ENCODE results near the gene ABHD17B. TPM values are rescaled to one million over a fixed set of nuclear protein-coding genes. Genes with fewer than 3 reads are reported as not detected.

ABHD17B gene
- total and polyA plus RNA-seq, 2 donors: 23.3 to 53.1 TPM

DNA sequence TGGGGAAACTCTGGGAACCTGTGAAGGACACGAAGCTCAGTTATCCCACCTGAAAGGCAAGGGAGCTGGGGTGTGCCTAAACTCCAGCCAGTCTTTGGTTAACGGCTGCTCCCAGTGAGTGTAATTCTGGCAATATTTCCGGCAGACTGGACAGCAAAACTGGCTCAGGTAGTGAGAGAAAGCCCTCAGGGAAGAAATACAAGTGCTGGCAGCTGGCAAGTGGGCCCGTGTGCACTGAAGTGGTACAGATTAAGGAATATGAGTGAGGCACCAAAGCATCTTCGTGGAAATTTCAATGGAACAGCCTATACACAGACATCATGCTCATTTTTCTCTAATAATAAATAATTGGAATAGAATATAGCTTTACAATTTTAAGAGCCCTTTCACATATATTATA lies 56.2 kb downstream of the ABHD17B start:
- H3K9me3 ChIP-seq (ENCODE audit: control insufficient read depth in 2 of 2, insufficient read depth in 1 of 2, low read length in 1 of 2): no peaks in the 10 kb centered on the region
- no peak for DNase-seq (ENCODE audit: low read depth in 6 of 9, low spot score in 9 of 9)
- 96% methylated on average over 5 of the region's 5 CpGs for WGBS

DNA sequence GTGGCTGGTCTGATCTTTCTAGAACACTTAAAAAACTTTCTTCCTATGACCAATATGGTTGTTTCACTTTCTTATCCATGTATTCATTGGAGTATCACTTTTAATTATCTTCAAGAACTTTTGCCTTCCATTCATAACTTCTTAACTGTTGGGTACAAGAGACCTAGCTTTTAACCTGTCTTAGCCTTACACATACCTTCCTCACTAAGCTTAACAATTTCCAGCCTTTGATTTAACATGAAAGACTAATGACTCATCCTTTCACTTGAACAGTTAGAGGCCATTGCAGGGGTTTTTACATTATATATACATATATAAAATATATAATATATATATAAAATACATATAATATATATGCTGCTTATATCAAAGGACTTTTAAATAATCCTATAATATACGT lies 57.9 kb downstream of the ABHD17B start:
- Histone ChIP-seq H3K9me3 (ENCODE audit: control insufficient read depth in 2 of 2, insufficient read depth in 1 of 2, low read length in 1 of 2) (no peaks in the 10 kb centered on the region), H3K4me3 (ENCODE audit: low read length in 2 of 2) (no peak overlapping the region), H3K36me3 (ENCODE audit: control insufficient read depth in 2 of 2, insufficient read depth in 2 of 2, low read length in 1 of 2) (no peaks in the 10 kb centered on the region), H3K4me1 (ENCODE audit: control insufficient read depth in 2 of 2, insufficient read depth in 2 of 2, low read length in 2 of 2) (no peaks in the 10 kb centered on the region), H3K27me3 (ENCODE audit: control insufficient read depth in 2 of 2, insufficient read depth in 1 of 2, low read length in 1 of 2) (no peaks in the 10 kb centered on the region), H3K27ac (ENCODE audit: low read depth in 1 of 2, low read length in 1 of 2) (no peak overlapping the region)
- 99% methylated on average over 1 of the region's 1 CpG for WGBS
- no peak for DNase-seq (ENCODE audit: low read depth in 6 of 9, low spot score in 9 of 9)

More for the DNA sequence above, 56.2 kb downstream of the ABHD17B start:
- Histone ChIP-seq H3K4me3 (ENCODE audit: low read length in 2 of 2) (no peak overlapping the region), H3K27ac (ENCODE audit: low read depth in 1 of 2, low read length in 1 of 2) (no peak overlapping the region), H3K36me3 (ENCODE audit: control insufficient read depth in 2 of 2, insufficient read depth in 2 of 2, low read length in 1 of 2) (no peaks in the 10 kb centered on the region), H3K4me1 (ENCODE audit: control insufficient read depth in 2 of 2, insufficient read depth in 2 of 2, low read length in 2 of 2) (no peaks in the 10 kb centered on the region), H3K27me3 (ENCODE audit: control insufficient read depth in 2 of 2, insufficient read depth in 1 of 2, low read length in 1 of 2) (no peaks in the 10 kb centered on the region)

DNA sequence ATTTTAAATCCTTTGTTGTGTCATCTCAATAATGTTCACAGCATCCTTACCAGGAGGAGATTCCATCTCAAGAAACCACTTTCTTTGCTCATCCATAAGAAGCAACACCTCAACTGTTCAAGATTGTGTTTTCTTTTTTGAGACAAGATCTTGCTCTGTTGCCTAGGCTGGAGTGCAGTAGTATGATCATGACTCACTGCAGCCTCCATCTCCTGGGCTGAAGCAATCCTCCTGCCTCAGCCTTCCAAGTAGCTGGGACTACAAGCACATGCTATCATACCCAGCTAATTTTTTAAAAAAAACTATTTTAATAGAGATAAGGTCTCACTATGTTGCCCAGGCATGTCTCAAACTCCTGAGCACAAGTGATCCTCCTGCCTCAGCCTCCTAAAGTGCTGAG lies 60.0 kb downstream of the ABHD17B start:
- no peak for DNase-seq (ENCODE audit: low read depth in 6 of 9, low spot score in 9 of 9)
- Histone ChIP-seq H3K27ac (ENCODE audit: low read depth in 1 of 2, low read length in 1 of 2) (no peak overlapping the region), H3K27me3 (ENCODE audit: control insufficient read depth in 2 of 2, insufficient read depth in 1 of 2, low read length in 1 of 2) (no peaks in the 10 kb centered on the region), H3K9me3 (ENCODE audit: control insufficient read depth in 2 of 2, insufficient read depth in 1 of 2, low read length in 1 of 2) (no peaks in the 10 kb centered on the region), H3K4me3 (ENCODE audit: low read length in 2 of 2) (no peak overlapping the region), H3K36me3 (ENCODE audit: control insufficient read depth in 2 of 2, insufficient read depth in 2 of 2, low read length in 1 of 2) (no peaks in the 10 kb centered on the region), H3K4me1 (ENCODE audit: control insufficient read depth in 2 of 2, insufficient read depth in 2 of 2, low read length in 2 of 2) (no peaks in the 10 kb centered on the region)

DNA sequence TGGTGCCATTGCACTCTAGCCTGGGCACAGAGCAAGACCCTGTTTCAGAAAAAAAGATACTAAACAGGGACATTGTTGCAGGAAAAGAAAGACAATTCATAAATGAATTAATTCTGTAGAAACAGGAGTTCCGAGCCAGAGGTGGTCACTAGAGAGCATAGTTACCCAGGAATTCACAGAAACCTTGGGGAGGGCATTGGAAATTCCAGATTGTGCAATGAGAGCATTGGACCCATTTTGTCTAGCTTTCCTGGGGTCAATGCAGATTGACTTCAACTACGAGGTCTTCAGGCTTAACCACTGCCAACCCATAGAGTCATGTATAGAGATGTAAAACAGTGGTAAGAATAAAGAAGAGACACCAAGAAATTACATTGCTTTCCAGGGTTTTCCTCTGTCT lies 63.1 kb downstream of the ABHD17B start:
- DNase-seq (ENCODE audit: low read depth in 6 of 9, low spot score in 9 of 9): no peak
- no peak overlapping the region for H3K4me3 ChIP-seq (ENCODE audit: low read length in 2 of 2)
- H3K27me3 ChIP-seq (ENCODE audit: control insufficient read depth in 2 of 2, insufficient read depth in 1 of 2, low read length in 1 of 2): no peaks in the 10 kb centered on the region
- H3K4me1 ChIP-seq (ENCODE audit: control insufficient read depth in 2 of 2, insufficient read depth in 2 of 2, low read length in 2 of 2): no peaks in the 10 kb centered on the region
- H3K9me3 ChIP-seq (ENCODE audit: control insufficient read depth in 2 of 2, insufficient read depth in 1 of 2, low read length in 1 of 2): no peaks in the 10 kb centered on the region
- H3K27ac ChIP-seq (ENCODE audit: low read depth in 1 of 2, low read length in 1 of 2): no peak overlapping the region
- WGBS: 97% methylated on average over 2 of the region's 2 CpGs
- H3K36me3 ChIP-seq (ENCODE audit: control insufficient read depth in 2 of 2, insufficient read depth in 2 of 2, low read length in 1 of 2): no peaks in the 10 kb centered on the region

DNA sequence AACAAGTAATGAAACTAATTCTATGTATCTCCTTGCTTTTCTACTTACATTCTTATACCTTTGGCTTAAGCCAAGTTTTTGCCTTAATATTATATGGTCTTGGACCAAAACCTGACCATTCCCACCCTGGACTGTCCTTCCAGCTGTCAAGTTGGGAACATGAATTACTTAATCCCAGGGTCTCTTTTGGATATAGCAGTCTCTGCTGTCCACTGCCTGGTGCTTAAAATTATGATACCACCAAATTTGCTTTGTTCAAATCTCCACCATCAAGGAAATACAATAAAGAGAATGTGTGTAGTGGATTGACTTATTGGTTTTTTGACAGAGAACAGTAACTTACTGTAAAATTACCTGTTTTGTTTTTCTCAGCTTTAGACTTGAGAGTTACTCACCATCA lies 66.2 kb downstream of the ABHD17B start:
- H3K4me3 ChIP-seq (ENCODE audit: low read length in 2 of 2): no peak overlapping the region
- no peaks in the 10 kb centered on the region for H3K4me1 ChIP-seq (ENCODE audit: control insufficient read depth in 2 of 2, insufficient read depth in 2 of 2, low read length in 2 of 2)
- no peaks in the 10 kb centered on the region for H3K9me3 ChIP-seq (ENCODE audit: control insufficient read depth in 2 of 2, insufficient read depth in 1 of 2, low read length in 1 of 2)
- H3K27me3 ChIP-seq (ENCODE audit: control insufficient read depth in 2 of 2, insufficient read depth in 1 of 2, low read length in 1 of 2): no peaks in the 10 kb centered on the region
- no peak for DNase-seq (ENCODE audit: low read depth in 6 of 9, low spot score in 9 of 9)
- no peak overlapping the region for H3K27ac ChIP-seq (ENCODE audit: low read depth in 1 of 2, low read length in 1 of 2)
- no peaks in the 10 kb centered on the region for H3K36me3 ChIP-seq (ENCODE audit: control insufficient read depth in 2 of 2, insufficient read depth in 2 of 2, low read length in 1 of 2)

DNA sequence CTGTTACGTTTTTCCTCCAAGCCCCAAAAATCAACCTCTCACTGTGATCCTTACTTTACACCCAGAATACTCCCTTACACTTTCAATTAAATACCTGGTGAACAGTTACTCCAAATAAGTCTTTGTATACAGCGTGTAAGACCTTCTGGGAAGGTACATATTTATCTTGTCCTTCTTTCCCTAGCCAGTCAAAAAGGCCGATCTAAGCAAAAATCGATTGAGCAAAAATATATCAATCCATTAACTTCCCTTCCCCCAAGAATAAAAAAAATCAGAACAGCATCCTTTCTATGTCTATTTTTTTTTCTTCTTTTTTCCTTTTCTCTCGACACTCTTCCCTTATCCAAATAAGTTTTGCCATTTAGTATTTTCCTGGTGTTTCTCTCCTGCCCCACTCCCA lies 71.3 kb downstream of the ABHD17B start:
- Histone ChIP-seq H3K27ac (ENCODE audit: low read depth in 1 of 2, low read length in 1 of 2) (no peak overlapping the region), H3K36me3 (ENCODE audit: control insufficient read depth in 2 of 2, insufficient read depth in 2 of 2, low read length in 1 of 2) (no peaks in the 10 kb centered on the region), H3K4me3 (ENCODE audit: low read length in 2 of 2) (no peak overlapping the region), H3K27me3 (ENCODE audit: control insufficient read depth in 2 of 2, insufficient read depth in 1 of 2, low read length in 1 of 2) (no peaks in the 10 kb centered on the region), H3K4me1 (ENCODE audit: control insufficient read depth in 2 of 2, insufficient read depth in 2 of 2, low read length in 2 of 2) (no peaks in the 10 kb centered on the region), H3K9me3 (ENCODE audit: control insufficient read depth in 2 of 2, insufficient read depth in 1 of 2, low read length in 1 of 2) (peaks cover 0 to 1% of the 10 kb centered on the region in 2 donors)
- no peak for DNase-seq (ENCODE audit: low read depth in 6 of 9, low spot score in 9 of 9)
- WGBS: 97% methylated on average over 5 of the region's 5 CpGs

DNA sequence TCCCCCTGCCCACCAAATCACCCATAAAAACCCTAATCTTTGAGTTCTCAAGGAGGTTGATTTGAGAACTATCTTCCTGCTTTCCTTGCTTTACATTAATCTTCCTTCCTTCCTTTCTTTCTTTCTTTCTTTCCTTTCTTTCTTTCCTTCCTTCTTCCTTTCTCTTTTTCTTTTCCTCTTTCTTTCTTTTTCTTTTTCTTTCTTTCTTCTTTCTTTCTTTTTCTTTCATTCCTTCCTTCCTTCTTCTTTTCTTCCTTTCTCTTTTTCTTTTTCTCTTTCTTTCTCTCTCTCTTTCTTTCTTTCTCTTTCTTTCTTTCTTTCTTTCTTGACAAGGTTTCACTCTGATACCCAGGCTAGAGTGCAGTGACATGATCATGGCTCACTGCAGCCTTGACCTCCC lies 75.4 kb downstream of the ABHD17B start:
- Histone ChIP-seq H3K4me3 (ENCODE audit: low read length in 2 of 2) (no peak overlapping the region), H3K4me1 (ENCODE audit: control insufficient read depth in 2 of 2, insufficient read depth in 2 of 2, low read length in 2 of 2) (no peaks in the 10 kb centered on the region), H3K36me3 (ENCODE audit: control insufficient read depth in 2 of 2, insufficient read depth in 2 of 2, low read length in 1 of 2) (no peaks in the 10 kb centered on the region), H3K27me3 (ENCODE audit: control insufficient read depth in 2 of 2, insufficient read depth in 1 of 2, low read length in 1 of 2) (no peaks in the 10 kb centered on the region), H3K9me3 (ENCODE audit: control insufficient read depth in 2 of 2, insufficient read depth in 1 of 2, low read length in 1 of 2) (peaks cover 0 to 1% of the 10 kb centered on the region in 2 donors), H3K27ac (ENCODE audit: low read depth in 1 of 2, low read length in 1 of 2) (no peak overlapping the region)
- no peak for DNase-seq (ENCODE audit: low read depth in 6 of 9, low spot score in 9 of 9)

DNA sequence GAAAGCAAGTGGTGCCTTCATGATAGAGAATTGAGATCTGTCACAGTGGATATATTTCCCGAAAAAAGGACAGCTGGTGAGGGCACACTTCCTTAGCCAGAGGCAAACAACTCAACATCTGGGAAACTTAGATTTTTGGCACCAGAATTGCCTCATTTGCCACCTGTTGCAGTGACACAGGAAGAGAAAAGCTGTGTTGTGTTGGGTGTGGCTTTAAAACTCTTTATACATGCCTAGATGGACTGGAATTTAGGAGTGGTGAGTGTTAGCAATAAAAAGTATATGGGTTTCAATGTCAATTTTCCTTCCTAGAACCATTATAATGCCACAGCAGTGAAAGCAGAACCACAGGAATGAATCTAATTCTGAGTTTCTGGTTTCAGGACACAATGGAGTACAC lies 80.1 kb downstream of the ABHD17B start:
- 78% methylated on average over 1 of the region's 1 CpG for WGBS
- H3K27me3 ChIP-seq (ENCODE audit: control insufficient read depth in 2 of 2, insufficient read depth in 1 of 2, low read length in 1 of 2): no peaks in the 10 kb centered on the region
- no peak overlapping the region for H3K4me3 ChIP-seq (ENCODE audit: low read length in 2 of 2)
- DNase-seq (ENCODE audit: low read depth in 6 of 9, low spot score in 9 of 9): no peak
- H3K4me1 ChIP-seq (ENCODE audit: control insufficient read depth in 2 of 2, insufficient read depth in 2 of 2, low read length in 2 of 2): no peaks in the 10 kb centered on the region
- peaks cover 0 to 1% of the 10 kb centered on the region in 2 donors for H3K9me3 ChIP-seq (ENCODE audit: control insufficient read depth in 2 of 2, insufficient read depth in 1 of 2, low read length in 1 of 2)
- no peaks in the 10 kb centered on the region for H3K36me3 ChIP-seq (ENCODE audit: control insufficient read depth in 2 of 2, insufficient read depth in 2 of 2, low read length in 1 of 2)
- no peak overlapping the region for H3K27ac ChIP-seq (ENCODE audit: low read depth in 1 of 2, low read length in 1 of 2)

DNA sequence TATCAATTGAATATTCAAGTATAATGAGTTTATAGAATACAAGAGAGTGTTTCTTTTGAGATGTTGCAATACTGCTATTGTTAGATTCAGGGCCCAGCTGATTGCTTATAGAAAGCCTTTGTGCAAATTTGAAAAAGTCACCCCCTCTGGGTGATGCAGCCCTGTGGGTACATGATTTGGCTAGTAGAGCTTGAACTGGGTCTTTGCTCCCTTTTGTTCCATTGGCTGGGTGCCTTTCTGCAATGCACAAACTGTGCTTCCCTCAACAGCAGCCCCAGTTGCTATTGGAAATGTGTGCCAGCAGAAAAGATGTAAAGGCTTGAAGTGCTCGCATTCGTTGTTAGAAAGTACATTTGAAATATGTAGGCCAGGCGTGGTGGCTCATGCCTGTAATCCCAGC lies 80.8 kb downstream of the ABHD17B start:
- no peaks in the 10 kb centered on the region for H3K36me3 ChIP-seq (ENCODE audit: control insufficient read depth in 2 of 2, insufficient read depth in 2 of 2, low read length in 1 of 2)
- H3K27me3 ChIP-seq (ENCODE audit: control insufficient read depth in 2 of 2, insufficient read depth in 1 of 2, low read length in 1 of 2): no peaks in the 10 kb centered on the region
- no peak overlapping the region for H3K27ac ChIP-seq (ENCODE audit: low read depth in 1 of 2, low read length in 1 of 2)
- DNase-seq (ENCODE audit: low read depth in 6 of 9, low spot score in 9 of 9): no peak
- H3K4me1 ChIP-seq (ENCODE audit: control insufficient read depth in 2 of 2, insufficient read depth in 2 of 2, low read length in 2 of 2): no peaks in the 10 kb centered on the region
- H3K4me3 ChIP-seq (ENCODE audit: low read length in 2 of 2): no peak overlapping the region
- H3K9me3 ChIP-seq (ENCODE audit: control insufficient read depth in 2 of 2, insufficient read depth in 1 of 2, low read length in 1 of 2): no peaks in the 10 kb centered on the region
- WGBS: 64% methylated on average over 3 of the region's 3 CpGs

DNA sequence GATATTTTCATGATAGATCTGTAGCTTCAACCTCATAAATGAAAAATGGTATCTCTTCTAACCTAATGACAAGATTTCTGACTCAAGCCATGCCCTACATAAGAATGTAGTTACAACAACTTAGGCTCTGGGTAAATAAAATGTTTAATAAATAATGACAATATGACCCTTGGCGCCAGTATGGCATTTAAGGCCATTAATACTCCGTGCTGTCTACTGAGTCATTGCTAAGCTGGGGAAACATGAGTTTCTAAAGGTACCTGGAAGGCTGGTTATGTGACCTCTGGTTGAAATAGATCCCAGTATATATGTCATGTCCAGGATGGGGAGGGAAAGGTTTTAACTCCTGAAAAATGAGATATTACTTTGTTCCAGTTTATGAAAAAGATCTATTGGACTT lies 84.7 kb downstream of the ABHD17B start:
- 47% methylated on average over 2 of the region's 2 CpGs for WGBS
- Histone ChIP-seq H3K27me3 (ENCODE audit: control insufficient read depth in 2 of 2, insufficient read depth in 1 of 2, low read length in 1 of 2) (no peaks in the 10 kb centered on the region), H3K4me1 (ENCODE audit: control insufficient read depth in 2 of 2, insufficient read depth in 2 of 2, low read length in 2 of 2) (peaks cover 0 to 17% of the 10 kb centered on the region in 2 donors), H3K36me3 (ENCODE audit: control insufficient read depth in 2 of 2, insufficient read depth in 2 of 2, low read length in 1 of 2) (no peaks in the 10 kb centered on the region), H3K4me3 (ENCODE audit: low read length in 2 of 2) (no peak overlapping the region), H3K9me3 (ENCODE audit: control insufficient read depth in 2 of 2, insufficient read depth in 1 of 2, low read length in 1 of 2) (no peaks in the 10 kb centered on the region), H3K27ac (ENCODE audit: low read depth in 1 of 2, low read length in 1 of 2) (no peak overlapping the region)
- DNase-seq (ENCODE audit: low read depth in 6 of 9, low spot score in 9 of 9): no peak

Measured in thymus (tissue), 11 donors.